K562 (cell line): Measurements from ENCODE around the gene SERPINA12. TPM values are rescaled to one million over a fixed set of nuclear protein-coding genes. Genes with fewer than 3 reads are reported as not detected.

Source experiments
- ATAC-seq: fragments of 200-7000 bp; cut with Tn5 transposase; 3 replicates; pipeline ENCODE4 v1.9.1; 2020; ENCODE audit warnings: moderate library complexity
- BruUV-seq: library from RNA; stranded (reverse); fragments of 400-500 nt; replicated peaks from 2 replicates; lab custom pipeline; 2021; lab: Mats Ljungman, UMichigan
- CTCF ChIA-PET: fragments of 300-600 bp; formaldehyde crosslinking; extraction: SDS; loops from one replicate; lab custom pipeline; 2021; ENCODE audit warnings: low intra/inter-chr PET ratio; lab: Yijun Ruan, JAX
- POLR2A ChIA-PET: fragments of 300-600, 350-650 bp; sonication (Branson Sonifier 250); formaldehyde crosslinking; extraction: SDS; loops from one replicate; lab custom pipeline; 2021; ENCODE audit warnings: antibody characterized with exemption, inconsistent platforms; lab: Yijun Ruan, JAX
- DNase-seq, 4 experiments: peaks; one replicate each; pipeline versions ENCODE4 v3.0.0 to v3.0.0-alpha.2; 2011 to 2018; ENCODE audit warnings: low spot score in 3 of 4, mixed read lengths in 3 of 4; ENCODE audit errors: extremely low read depth in 1 of 4
- FAIRE-seq: peaks from 2 replicates; lab custom pipeline; 2011; peaks lifted over from hg19 to GRCh38; lab: Jason Lieb, UNC
- H2AFZ ChIP-seq: 2 replicates; pipeline ENCODE4 v1.6.0; 2011; ENCODE audit warnings: low read depth, low read length, control low read depth, inconsistent platforms
- H3K27ac ChIP-seq: fragments of 200-600 bp; 3 replicates; pipeline ENCODE4 v1.8.0; 2011; ENCODE audit warnings: low read depth, mild to moderate bottlenecking, control low read depth, inconsistent platforms, low read length, moderate library complexity, mixed read lengths; ENCODE audit errors: extremely low read depth
- H3K27me3 ChIP-seq, 2 experiments: fragments of 300-600 bp in 1 of 2; 2 replicates in 1 of 2; 3 replicates in 1 of 2; pipeline versions ENCODE4 v1.6.0 to v1.8.0; 2011; ENCODE audit warnings: inconsistent platforms in 2 of 2, low read length in 2 of 2, mild to moderate bottlenecking in 1 of 2, mixed read lengths in 1 of 2, moderate library complexity in 1 of 2; ENCODE audit not compliant: control insufficient read depth in 2 of 2, insufficient read depth in 2 of 2
- H3K36me3 ChIP-seq: fragments of 300-600 bp; 3 replicates; pipeline ENCODE4 v1.8.0; 2011; ENCODE audit warnings: mild to moderate bottlenecking, low read length, inconsistent platforms; ENCODE audit not compliant: control insufficient read depth, insufficient read depth
- H3K4me1 ChIP-seq, 2 experiments: fragments of 200-600 bp in 1 of 2; replicated peaks in 1 of 2; 2 replicates in 1 of 2; 3 replicates in 1 of 2; pipeline versions ENCODE4 v1.5.1 to v1.8.0; 2011; ENCODE audit warnings: inconsistent platforms in 2 of 2, low read length in 2 of 2, mild to moderate bottlenecking in 1 of 2, mixed read lengths in 1 of 2, moderate library complexity in 1 of 2; ENCODE audit not compliant: control insufficient read depth in 2 of 2, insufficient read depth in 2 of 2
- H3K4me2 ChIP-seq: 2 replicates; pipeline ENCODE4 v1.6.1; 2011; ENCODE audit warnings: low read length, control low read depth, inconsistent platforms, mixed read lengths; ENCODE audit not compliant: insufficient read depth
- H3K4me3 ChIP-seq: fragments of 200-600 bp; sonication (generic), shearing (Covaris generic); 2 replicates; pipeline ENCODE4 v1.5.1; 2016; ENCODE audit warnings: control low read depth, inconsistent platforms
- H3K79me2 ChIP-seq: fragments of 200-600 bp; 3 replicates; pipeline ENCODE4 v1.8.0; 2011; ENCODE audit warnings: low read length, inconsistent platforms; ENCODE audit not compliant: control insufficient read depth, insufficient read depth
- H3K9ac ChIP-seq, 2 experiments: 2 replicates each; pipeline versions ENCODE4 v1.6.0 to v1.6.1; 2011; ENCODE audit warnings: low read depth in 2 of 2, low read length in 2 of 2, control low read depth in 1 of 2, inconsistent platforms in 1 of 2, mild to moderate bottlenecking in 1 of 2, mixed read lengths in 1 of 2; ENCODE audit not compliant: insufficient read depth in 1 of 2
- H3K9me1 ChIP-seq: one replicate; pipeline ENCODE4 v1.6.0; 2011; ENCODE audit warnings: inconsistent platforms, mild to moderate bottlenecking, low read length, moderate library complexity; ENCODE audit not compliant: control insufficient read depth, insufficient read depth
- H3K9me3 ChIP-seq: replicated peaks from 2 replicates; pipeline ENCODE4 v1.5.1; 2011; ENCODE audit warnings: low read depth, low read length, inconsistent platforms; ENCODE audit not compliant: control insufficient read depth, insufficient read depth
- H4K20me1 ChIP-seq: replicated peaks from 2 replicates; pipeline ENCODE4 v1.6.1; 2011; ENCODE audit warnings: low read length, inconsistent platforms, mixed read lengths; ENCODE audit not compliant: control insufficient read depth, insufficient read depth
- CBX5 ChIP-seq: IDR thresholded peaks from 2 replicates; pipeline ENCODE4 v1.6.1; 2014; ENCODE audit warnings: low read depth, borderline replicate concordance
- PHF20 ChIP-seq: fragments of 450-650 bp; IDR thresholded peaks from 2 replicates; pipeline ENCODE4 v1.6.1; 2018; ENCODE audit not compliant: partially characterized antibody
- ZNF695 ChIP-seq: fragments of 450-650 bp; formaldehyde crosslinking; IDR thresholded peaks from 2 replicates; pipeline ENCODE4 v1.4.0; 2020; ENCODE audit warnings: mild to moderate bottlenecking, moderate library complexity
- WGBS: fragments of 100-300 bp; shearing (Covaris generic); methylation state at CpG from one replicate; pipeline ENCODE4 v1.1.6; 2016; ENCODE audit warnings: low coverage, mixed read lengths; ENCODE audit not compliant: insufficient coverage; ENCODE audit errors: missing lambda C conversion rate; 5-methylcytosine and 5-hydroxymethylcytosine counted together
- in situ Hi-C: fragments of 300-500 bp; cut with MboI; formaldehyde crosslinking; loops from 4 replicates; pipeline ENCODE4 v1.15.0; 2018; ENCODE audit warnings: inconsistent platforms, mixed read lengths
- intact Hi-C: fragments of 100-400 bp; cut with micrococcal nuclease; formaldehyde crosslinking; loops from 2 replicates; pipeline ENCODE4 v1.14.2; 2022
- polyA plus RNA-seq, 8 experiments: library from polyadenylated mRNA; depleted of rRNA in 4 of 8; stranded (reverse) in 5 of 8; unstranded in 3 of 8; fragments of >200 nt; fragmentation: Nextera tagmentation in 2 of 8; fragmentation: Illumina TruSeq in 1 of 8; extraction: Ambion mirVana in 2 of 8; extraction: Trizol in 1 of 8; gene quantifications; 2 replicates each; pipeline versions ENCODE4 v1.2.1 to v1.2.3, GENCODE V29; 2011 to 2014; ENCODE audit warnings: inconsistent platforms in 1 of 8, missing spikeins in 1 of 8
- total RNA-seq, 7 experiments: library from RNA; depleted of rRNA in 6 of 7; stranded (reverse); fragments of >200 nt in 6 of 7; fragmentation: Illumina TruSeq in 2 of 7; extraction: Trizol in 2 of 7; gene quantifications; 2 replicates each; pipeline versions ENCODE4 v1.2.1 to v1.2.3, GENCODE V29; 2011 to 2021; ENCODE audit warnings: low replicate concordance in 1 of 7
- TF ChIP-seq, protein P1 (sequence below): sonication (generic); formaldehyde crosslinking; IDR thresholded peaks from 2 replicates; pipeline ENCODE4 v1.8.1; 2022; ENCODE audit warnings: missing genetic modification reagents
- TF ChIP-seq, protein P2 (sequence below): fragments of 450-650 bp; formaldehyde crosslinking; IDR thresholded peaks from 2 replicates; pipeline ENCODE4 v1.4.0; 2022; ENCODE audit warnings: mild to moderate bottlenecking, moderate library complexity

SERPINA12 gene
- total and polyA plus RNA-seq, 9 of the 15 experiments (the other 6 are each of a cell fraction or from before 2014, with no cell fraction given): not detected

DNA sequence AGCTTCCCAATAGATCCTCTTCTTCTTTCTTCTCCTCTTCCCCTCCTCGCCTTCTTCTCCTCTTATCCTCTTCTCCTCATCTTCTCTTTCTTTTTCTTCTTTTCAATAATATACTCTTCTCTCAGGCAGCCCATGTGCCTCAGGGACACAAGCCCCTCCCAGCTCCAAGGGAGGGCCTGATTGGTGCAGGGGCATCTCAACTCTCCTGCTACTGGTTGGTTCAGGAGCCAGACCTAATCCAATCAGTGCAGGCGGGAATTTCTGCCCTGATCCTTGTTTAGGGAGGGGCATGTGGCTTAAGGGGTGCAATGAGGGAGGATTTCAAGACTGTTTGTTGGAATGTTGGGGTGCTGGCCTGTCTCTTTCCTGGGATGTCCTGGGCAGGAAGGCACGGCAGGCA, 9.0 kb downstream of the SERPINA12 start:
- Histone ChIP-seq H4K20me1 (no peaks in the 10 kb centered on the region; the same call in 1 of the 2 replicates), H3K36me3 (no peaks in the 10 kb centered on the region), H3K4me3 (no peak overlapping the region), H2AFZ (no peak overlapping the region), H3K9ac (no peak overlapping the region), H3K4me2 (no peak overlapping the region), H3K27ac (no peak overlapping the region), H3K27me3 (no peaks in the 10 kb centered on the region), H3K79me2 (no peaks in the 10 kb centered on the region), H3K9me1 (no peaks in the 10 kb centered on the region), H3K4me1 (no peaks in the 10 kb centered on the region), H3K9me3 (no peaks in the 10 kb centered on the region)
- 0% methylated on average over 1 of the region's 3 CpGs for WGBS
- ChIA-PET POLR2A (no interaction called here), CTCF (no interaction called here)
- FAIRE-seq: no peak
- in situ Hi-C loops: no loop called here
- DNase-seq: no peak
- intact Hi-C loops: no loop called here
- TF ChIP-seq, protein P1, sequence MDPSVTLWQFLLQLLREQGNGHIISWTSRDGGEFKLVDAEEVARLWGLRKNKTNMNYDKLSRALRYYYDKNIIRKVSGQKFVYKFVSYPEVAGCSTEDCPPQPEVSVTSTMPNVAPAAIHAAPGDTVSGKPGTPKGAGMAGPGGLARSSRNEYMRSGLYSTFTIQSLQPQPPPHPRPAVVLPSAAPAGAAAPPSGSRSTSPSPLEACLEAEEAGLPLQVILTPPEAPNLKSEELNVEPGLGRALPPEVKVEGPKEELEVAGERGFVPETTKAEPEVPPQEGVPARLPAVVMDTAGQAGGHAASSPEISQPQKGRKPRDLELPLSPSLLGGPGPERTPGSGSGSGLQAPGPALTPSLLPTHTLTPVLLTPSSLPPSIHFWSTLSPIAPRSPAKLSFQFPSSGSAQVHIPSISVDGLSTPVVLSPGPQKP (CRISPR knock-in tag): no peak
- TF ChIP-seq ZNF695 (CRISPR knock-in tag) (no peak), PHF20 (no peak), CBX5 (no peak)
- TF ChIP-seq, protein P2, sequence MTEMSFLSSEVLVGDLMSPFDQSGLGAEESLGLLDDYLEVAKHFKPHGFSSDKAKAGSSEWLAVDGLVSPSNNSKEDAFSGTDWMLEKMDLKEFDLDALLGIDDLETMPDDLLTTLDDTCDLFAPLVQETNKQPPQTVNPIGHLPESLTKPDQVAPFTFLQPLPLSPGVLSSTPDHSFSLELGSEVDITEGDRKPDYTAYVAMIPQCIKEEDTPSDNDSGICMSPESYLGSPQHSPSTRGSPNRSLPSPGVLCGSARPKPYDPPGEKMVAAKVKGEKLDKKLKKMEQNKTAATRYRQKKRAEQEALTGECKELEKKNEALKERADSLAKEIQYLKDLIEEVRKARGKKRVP (CRISPR knock-in tag): no peak
- BruUV-seq: no TSS peak
- no peak for ATAC-seq
